Liver (tissue), 9 donors: ENCODE measurements around the gene CLUH. TPM values are rescaled to one million over a fixed set of nuclear protein-coding genes. Genes with fewer than 3 reads are reported as not detected.

Experiments used
- DNase-seq: peaks from one replicate; pipeline ENCODE4 v3.0.0-alpha.2; 2017; ENCODE audit warnings: low spot score
- H3K27ac ChIP-seq, 2 donors: one replicate each; pipeline ENCODE4 v1.7.0; 2013; ENCODE audit warnings: inconsistent platforms in 2 of 2, low read length in 2 of 2, control low read depth in 1 of 2, low read depth in 1 of 2, mild to moderate bottlenecking in 1 of 2
- H3K27me3 ChIP-seq, 4 donors: one replicate each; pipeline versions ENCODE4 v1.6.1 to v1.7.0; 2013; ENCODE audit warnings: low read length in 3 of 4, inconsistent platforms in 1 of 4, mild to moderate bottlenecking in 1 of 4, moderate library complexity in 1 of 4; ENCODE audit not compliant: control insufficient read depth in 4 of 4, insufficient read depth in 4 of 4
- H3K36me3 ChIP-seq, 4 donors: one replicate each; pipeline versions ENCODE4 v1.6.1 to v1.7.0; 2013; ENCODE audit warnings: low read length in 3 of 4, mild to moderate bottlenecking in 3 of 4, low read depth in 1 of 4, moderate library complexity in 1 of 4; ENCODE audit not compliant: control insufficient read depth in 4 of 4, insufficient read depth in 3 of 4
- H3K4me1 ChIP-seq, 4 donors: one replicate each; pipeline versions ENCODE4 v1.6.1 to v1.7.0; 2013; ENCODE audit warnings: low read length in 3 of 4, mild to moderate bottlenecking in 3 of 4, moderate library complexity in 1 of 4; ENCODE audit not compliant: control insufficient read depth in 4 of 4, insufficient read depth in 4 of 4
- H3K4me3 ChIP-seq, 3 donors: one replicate each; pipeline versions ENCODE4 v1.6.1 to v1.7.0; 2013; ENCODE audit warnings: low read length in 3 of 3, control low read depth in 1 of 3, low read depth in 1 of 3, mild to moderate bottlenecking in 1 of 3
- H3K9ac ChIP-seq, 2 donors: one replicate each; pipeline ENCODE4 v1.7.0; 2013; ENCODE audit warnings: low read length in 2 of 2, mild to moderate bottlenecking in 2 of 2, moderate library complexity in 2 of 2, control low read depth in 1 of 2, low read depth in 1 of 2
- H3K9me3 ChIP-seq, 4 donors: one replicate each; pipeline versions ENCODE4 v1.6.1 to v1.7.0; 2013; ENCODE audit warnings: low read length in 3 of 4; ENCODE audit not compliant: control insufficient read depth in 4 of 4
- ATF3 ChIP-seq: IDR thresholded peaks from 2 replicates; pipeline ENCODE4 v1.6.1; 2016; ENCODE audit warnings: antibody characterized with exemption
- GABPA ChIP-seq, 2 donors: IDR thresholded peaks in 1 of 2; conservative IDR thresholded peaks in 1 of 2; 2 replicates each; pipeline ENCODE4 v1.6.1; 2016; ENCODE audit warnings: antibody characterized with exemption in 2 of 2, mild to moderate bottlenecking in 1 of 2, moderate library complexity in 1 of 2
- HNF4A ChIP-seq, 2 donors: conservative IDR thresholded peaks; 2 replicates each; pipeline ENCODE4 v1.6.1; 2016; ENCODE audit warnings: antibody characterized with exemption in 2 of 2, mild to moderate bottlenecking in 2 of 2
- HNF4G ChIP-seq: IDR thresholded peaks from 2 replicates; pipeline ENCODE4 v1.6.1; 2016; ENCODE audit warnings: antibody characterized with exemption
- NR2F2 ChIP-seq: IDR thresholded peaks from 2 replicates; pipeline ENCODE4 v1.6.1; 2016; ENCODE audit warnings: antibody characterized with exemption
- RAD21 ChIP-seq, 2 donors: IDR thresholded peaks; 2 replicates each; pipeline ENCODE4 v1.6.1; 2016; ENCODE audit warnings: antibody characterized with exemption in 2 of 2, mild to moderate bottlenecking in 2 of 2
- REST ChIP-seq: IDR thresholded peaks from 2 replicates; pipeline ENCODE4 v1.6.1; 2016; ENCODE audit warnings: antibody characterized with exemption, mild to moderate bottlenecking
- TAF1 ChIP-seq: conservative IDR thresholded peaks from 2 replicates; pipeline ENCODE4 v1.6.1; 2016; ENCODE audit warnings: antibody characterized with exemption, mild to moderate bottlenecking
- WGBS: extraction: QIAGEN DNeasy Blood & Tissue Kit; methylation state at CpG from one replicate; pipeline ENCODE4 v1.1.7; 2013; 5-methylcytosine and 5-hydroxymethylcytosine counted together
- polyA plus RNA-seq, 2 donors: library from polyadenylated mRNA; stranded (reverse) in 1 of 2; unstranded in 1 of 2; fragments of 200-250 nt in 1 of 2; fragments of >200 nt in 1 of 2; fragmentation: Nextera tagmentation in 1 of 2; extraction: Ambion mirVana in 1 of 2; gene quantifications; one replicate each; pipeline versions ENCODE4 v1.2.1 to v1.2.3, GENCODE V29; 2013 to 2015
- total RNA-seq, 2 donors: library from RNA; depleted of rRNA; stranded (reverse); fragments of >200 nt; gene quantifications; one replicate each; pipeline ENCODE4 v1.2.3, GENCODE V29; 2014
- TF ChIP-seq, protein P1 (sequence below): IDR thresholded peaks from 2 replicates; pipeline ENCODE4 v1.6.1; 2016; ENCODE audit warnings: antibody characterized with exemption
- donor health status: healthy.
- donor health status: healthy.
- donor health status: healthy.
- donor health status: healthy.
- donor health status: healthy.

Gene CLUH
- total and polyA plus RNA-seq, 4 donors, result 40.2 to 224 (median 102) TPM

GRCh38 chr17:2695243-2695960 is 16.2 kb downstream of the CLUH start:
- Histone ChIP-seq H3K36me3 (peaks cover 35 to 84% (median 55%) of the 10 kb centered on the region in 4 donors), H3K4me3 (no peak overlapping the region), H3K27me3 (no peaks in the 10 kb centered on the region), H3K27ac (no peak overlapping the region), H3K9me3 (no peaks in the 10 kb centered on the region), H3K4me1 (no peaks in the 10 kb centered on the region), H3K9ac (no peak overlapping the region)
- no peak for TF ChIP-seq ATF3
- no peak for TF ChIP-seq HNF4G
- TF ChIP-seq TAF1, result no peak
- TF ChIP-seq RAD21 (IDR thresholded peaks at IDR 0.05), result no peak
- TF ChIP-seq NR2F2, result no peak
- TF ChIP-seq, protein P1, sequence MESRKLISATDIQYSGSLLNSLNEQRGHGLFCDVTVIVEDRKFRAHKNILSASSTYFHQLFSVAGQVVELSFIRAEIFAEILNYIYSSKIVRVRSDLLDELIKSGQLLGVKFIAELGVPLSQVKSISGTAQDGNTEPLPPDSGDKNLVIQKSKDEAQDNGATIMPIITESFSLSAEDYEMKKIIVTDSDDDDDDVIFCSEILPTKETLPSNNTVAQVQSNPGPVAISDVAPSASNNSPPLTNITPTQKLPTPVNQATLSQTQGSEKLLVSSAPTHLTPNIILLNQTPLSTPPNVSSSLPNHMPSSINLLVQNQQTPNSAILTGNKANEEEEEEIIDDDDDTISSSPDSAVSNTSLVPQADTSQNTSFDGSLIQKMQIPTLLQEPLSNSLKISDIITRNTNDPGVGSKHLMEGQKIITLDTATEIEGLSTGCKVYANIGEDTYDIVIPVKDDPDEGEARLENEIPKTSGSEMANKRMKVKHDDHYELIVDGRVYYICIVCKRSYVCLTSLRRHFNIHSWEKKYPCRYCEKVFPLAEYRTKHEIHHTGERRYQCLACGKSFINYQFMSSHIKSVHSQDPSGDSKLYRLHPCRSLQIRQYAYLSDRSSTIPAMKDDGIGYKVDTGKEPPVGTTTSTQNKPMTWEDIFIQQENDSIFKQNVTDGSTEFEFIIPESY, result no peak
- no peak for TF ChIP-seq HNF4A (conservative IDR thresholded peaks at IDR 0.05)
- DNase-seq, result no peak
- 94% methylated on average over 28 of the region's 28 CpGs for WGBS

- H3K9ac ChIP-seq, result no peak overlapping the region
- no peak overlapping the region for H3K27ac ChIP-seq
- H3K4me3 ChIP-seq, result no peak overlapping the region
- H3K27me3 ChIP-seq, result no peaks in the 10 kb centered on the region
- H3K9me3 ChIP-seq, result no peaks in the 10 kb centered on the region
- WGBS, result 95% methylated on average over 42 of the region's 42 CpGs
- DNase-seq, result no peak
- no peak for TF ChIP-seq ATF3
- no peak for TF ChIP-seq TAF1
- TF ChIP-seq, protein P1, result no peak
- no peak for TF ChIP-seq REST
- no peak for TF ChIP-seq HNF4A (conservative IDR thresholded peaks at IDR 0.05)
- no peak for TF ChIP-seq GABPA (IDR thresholded peaks at IDR 0.05 in 1 of 2, conservative IDR thresholded peaks at IDR 0.05 in 1 of 2)
- TF ChIP-seq NR2F2, result no peak
- no peak for TF ChIP-seq HNF4G
- no peaks in the 10 kb centered on the region for H3K4me1 ChIP-seq
- peaks cover 31 to 82% (median 56%) of the 10 kb centered on the region in 4 donors for H3K36me3 ChIP-seq
Measured at GRCh38 chr17:2694381-2695242, 17.0 kb downstream of the CLUH start.
